Measurements from ENCODE around the gene PLA2G6.

- TF ChIP-seq KDM1A (IDR thresholded peaks at IDR 0.05; ENCODE audit: low read depth) = no peak
- no peak for TF ChIP-seq JUNB (IDR thresholded peaks at IDR 0.05)
- TF ChIP-seq CHD2 (IDR thresholded peaks at IDR 0.05; ENCODE audit: low read length, partially characterized antibody) = no peak
- no peak for TF ChIP-seq PBX3 (IDR thresholded peaks at IDR 0.05)
- TF ChIP-seq POLR2A (IDR thresholded peaks at IDR 0.05; ENCODE audit: low read length) = no peak
- TF ChIP-seq ZC3H11A (IDR thresholded peaks at IDR 0.05) = no peak
These were observed 66.0 kb downstream of the PLA2G6 start for GRCh38 chr22:38115423-38116205.
